Pulmonary artery endothelial cell (primary cell): ENCODE measurements around the gene DENND1B. TPM values are rescaled to one million over a fixed set of nuclear protein-coding genes. Genes with fewer than 3 reads are reported as not detected.

Experiments used
- DNase-seq: peaks from one replicate; pipeline ENCODE4 v3.0.0-alpha.2; 2011; ENCODE audit warnings: low read depth, low spot score
- total RNA-seq: library from RNA; depleted of rRNA; stranded (reverse); fragments of >200 nt; gene quantifications from 2 replicates; pipeline ENCODE4 v1.2.3, GENCODE V29; 2014

Gene DENND1B
- total RNA-seq, 1 donor from 2014 or later = 3.8 TPM

DNA sequence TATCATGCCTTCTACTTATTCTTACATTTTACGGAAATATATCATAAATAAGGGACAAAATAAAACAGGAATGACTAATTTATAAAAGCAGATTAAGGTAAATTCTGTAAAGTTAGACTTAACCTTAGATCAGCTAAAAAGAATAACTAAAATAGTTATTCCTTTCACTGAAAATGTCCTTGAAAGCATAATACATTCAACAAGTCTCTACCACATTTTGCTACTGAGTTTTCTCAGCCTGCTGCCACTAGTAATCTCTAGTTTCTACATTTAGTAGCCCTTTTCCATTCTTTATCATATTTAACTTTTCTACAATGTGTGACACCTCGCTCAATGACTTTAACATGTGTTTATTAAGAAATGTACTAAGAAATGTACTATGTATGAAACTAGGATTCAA is 89.0 kb downstream of the DENND1B start:
- DNase-seq = no peak

DNA sequence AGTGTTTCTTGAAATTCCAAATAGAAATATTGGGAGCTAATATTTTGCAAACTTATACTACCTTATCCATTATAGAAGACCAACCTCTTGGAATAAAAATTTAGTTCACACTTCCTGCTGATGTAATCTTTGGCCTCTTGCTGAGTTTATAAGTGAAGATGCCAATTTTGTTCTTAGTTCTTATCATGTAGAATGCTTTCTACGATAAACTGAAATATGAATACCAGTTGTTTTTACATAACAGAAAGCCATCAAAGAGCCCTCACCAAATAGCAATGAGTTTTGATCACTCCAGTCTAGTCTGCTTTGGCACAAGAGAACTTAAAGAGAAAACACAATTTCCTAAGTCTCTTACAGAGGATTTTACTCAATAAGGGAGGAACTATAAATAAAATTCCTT is 89.5 kb downstream of the DENND1B start:
- no peak for DNase-seq

- DNase-seq = no peak
Measured at GRCh38 chr1:197683895-197684553, 91.3 kb downstream of the DENND1B start.

- DNase-seq = no peak
Measured at GRCh38 chr1:197683280-197683679, 92.0 kb downstream of the DENND1B start.

- DNase-seq = no peak
Measured at GRCh38 chr1:197680311-197680710, 95.0 kb downstream of the DENND1B start.

GRCh38 chr1:197677752-197678295 is 97.5 kb downstream of the DENND1B start:
- DNase-seq = no peak

GRCh38 chr1:197677313-197677712 is 98.0 kb downstream of the DENND1B start:
- DNase-seq = no peak

DNA sequence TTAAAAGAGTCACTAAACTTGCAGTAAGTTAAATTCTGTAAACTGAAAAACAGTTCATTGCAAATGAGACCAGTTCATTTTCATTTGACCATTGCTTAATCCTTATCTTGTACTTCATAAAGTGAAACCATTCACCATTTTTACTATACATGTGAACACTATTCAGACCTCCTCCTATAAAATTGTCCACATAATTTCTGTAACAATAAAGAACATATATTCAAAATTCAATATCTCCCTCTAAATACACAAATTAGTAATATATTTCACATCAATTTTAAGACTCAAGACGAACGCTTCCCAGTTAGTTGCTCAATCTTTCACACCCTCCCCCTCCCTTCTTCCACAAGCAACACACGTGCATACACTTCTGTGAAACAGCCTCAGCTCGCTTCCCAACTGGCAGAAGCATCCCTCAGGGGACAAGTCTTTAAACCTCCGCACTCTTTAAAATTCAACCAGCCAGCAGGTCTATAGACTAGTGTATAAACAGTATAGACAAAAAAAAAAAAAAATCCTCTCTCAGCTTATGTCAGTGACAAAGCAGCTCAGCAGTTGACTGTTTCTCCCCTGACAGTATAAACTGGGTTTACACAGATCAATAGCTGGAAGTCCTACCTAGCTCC is 99.6 kb downstream of the DENND1B start:
- no peak for DNase-seq

DNA sequence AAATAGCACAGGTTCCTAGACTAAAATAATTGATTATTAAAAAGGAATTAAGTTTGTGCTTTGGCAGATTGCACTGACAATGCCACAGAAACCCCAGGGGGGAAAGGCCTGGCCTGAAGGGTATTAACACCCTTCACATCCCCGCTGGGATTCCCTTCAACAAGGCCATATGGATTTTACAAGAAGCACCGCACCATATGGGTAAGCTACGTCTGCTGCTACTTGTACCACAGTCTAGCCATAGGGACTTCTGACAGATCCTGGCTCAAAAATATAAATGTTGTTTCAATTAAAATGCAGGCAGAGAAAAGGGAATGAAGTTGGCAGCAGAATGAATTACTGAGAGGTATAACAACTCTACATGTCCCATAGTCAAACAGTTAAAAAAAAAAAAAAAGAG is 101.0 kb downstream of the DENND1B start:
- DNase-seq = no peak

- no peak for DNase-seq
Measured at GRCh38 chr1:197673292-197673691, 102.0 kb downstream of the DENND1B start.

DNA sequence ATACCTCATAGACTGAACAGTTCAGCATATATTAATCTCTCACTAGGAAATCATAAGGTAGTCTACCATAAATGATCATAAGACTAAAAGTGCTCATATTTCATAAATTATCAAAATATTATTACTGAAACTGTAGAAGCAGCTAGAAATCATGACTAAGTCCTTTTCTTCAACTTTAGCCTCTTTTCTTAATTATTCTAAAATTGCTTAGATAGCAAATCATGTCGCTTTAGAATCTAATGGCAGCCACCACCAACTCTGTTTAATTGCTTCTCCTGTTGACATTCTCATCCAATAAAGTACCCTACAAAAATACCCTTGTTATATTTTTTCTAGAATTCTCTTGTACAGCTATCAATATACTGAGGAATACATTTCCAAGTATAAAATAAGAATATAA is 102.9 kb downstream of the DENND1B start:
- DNase-seq = no peak

- no peak for DNase-seq
Measured at GRCh38 chr1:197671920-197672319, 103.4 kb downstream of the DENND1B start.

- DNase-seq = no peak
Measured at GRCh38 chr1:197671140-197671539, 104.1 kb downstream of the DENND1B start.

DNA sequence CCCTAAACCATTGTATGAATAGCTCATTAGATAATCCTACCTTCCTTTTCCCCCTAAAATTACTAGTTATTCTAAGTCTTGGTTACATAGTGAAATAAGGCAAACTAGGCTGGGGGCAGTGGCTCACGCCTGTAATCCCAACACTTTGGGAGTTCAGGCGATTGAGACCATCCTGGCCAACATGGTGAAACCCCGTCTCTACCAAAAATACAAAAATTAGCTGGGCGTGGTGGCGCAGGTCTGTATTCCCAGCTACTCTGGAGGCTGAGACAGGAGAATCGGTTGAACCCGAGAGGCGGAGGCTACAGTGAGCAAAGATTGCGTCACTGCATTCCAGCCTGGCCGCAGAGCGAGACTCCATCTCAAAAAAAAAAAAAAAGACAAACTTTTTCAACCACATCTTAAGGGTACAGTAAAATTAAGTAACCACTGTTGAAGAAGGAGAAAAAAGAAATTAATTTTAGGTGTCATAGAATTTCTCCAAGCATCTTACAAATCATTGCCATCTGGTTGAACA is 108.5 kb downstream of the DENND1B start:
- DNase-seq = no peak

DNA sequence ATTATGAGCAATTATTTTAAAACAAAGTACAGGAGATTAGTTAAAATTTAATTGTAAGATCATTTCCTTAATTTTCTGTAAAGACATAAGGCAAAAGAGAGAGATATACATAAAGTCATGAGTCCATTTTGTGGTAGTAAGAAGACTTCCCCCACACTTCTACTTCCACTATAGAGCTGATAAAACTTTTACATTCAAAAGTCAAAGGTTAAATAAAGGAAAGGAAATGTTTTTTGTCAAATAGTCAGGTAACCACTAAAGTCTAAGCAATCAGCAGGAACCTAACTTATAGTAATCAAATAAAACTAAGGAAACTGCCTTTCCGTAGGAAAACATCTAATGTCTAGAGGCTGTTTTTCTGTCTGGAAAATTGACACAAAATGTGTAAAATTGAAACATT is 110.9 kb downstream of the DENND1B start:
- no peak for DNase-seq

DNA sequence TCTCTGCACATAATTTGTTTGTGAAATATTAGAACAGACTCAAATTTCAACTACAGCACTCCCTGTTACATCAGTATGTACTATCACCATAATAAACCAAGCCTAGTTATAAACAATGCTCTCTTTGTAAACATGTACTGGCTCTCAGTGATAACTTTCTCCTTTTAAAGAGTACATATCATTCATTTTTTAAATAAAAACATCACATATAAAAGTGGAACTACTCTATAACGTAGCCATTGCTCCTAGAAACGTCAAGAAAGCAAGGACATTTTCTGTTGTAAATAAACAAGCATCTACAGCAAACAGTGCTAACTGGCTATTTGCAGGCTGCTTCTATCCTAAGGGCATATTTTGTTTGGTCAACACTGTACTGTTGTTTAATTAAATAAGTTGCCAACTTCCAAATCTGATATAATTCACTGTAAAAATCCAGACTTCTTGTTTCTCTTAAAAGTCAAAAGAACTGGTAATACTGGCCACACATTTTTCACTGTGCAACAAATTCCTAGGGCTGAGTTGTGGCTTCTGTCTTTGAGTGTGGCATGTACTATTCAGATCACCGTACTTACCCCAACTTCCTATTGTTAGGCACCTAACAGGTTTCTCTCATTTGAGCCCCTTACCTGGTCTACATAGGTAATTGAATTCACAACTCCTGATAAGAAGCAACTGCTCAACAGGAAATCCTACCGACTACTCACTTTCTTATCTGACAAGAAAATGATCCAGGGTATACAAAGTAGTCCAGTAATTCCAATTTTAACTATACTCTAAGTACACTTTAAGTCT is 111.9 kb downstream of the DENND1B start:
- DNase-seq = no peak

GRCh38 chr1:197660389-197660788 is 114.9 kb downstream of the DENND1B start:
- DNase-seq = no peak

- DNase-seq = no peak
Measured at GRCh38 chr1:197659171-197659570, 116.1 kb downstream of the DENND1B start.

DNA sequence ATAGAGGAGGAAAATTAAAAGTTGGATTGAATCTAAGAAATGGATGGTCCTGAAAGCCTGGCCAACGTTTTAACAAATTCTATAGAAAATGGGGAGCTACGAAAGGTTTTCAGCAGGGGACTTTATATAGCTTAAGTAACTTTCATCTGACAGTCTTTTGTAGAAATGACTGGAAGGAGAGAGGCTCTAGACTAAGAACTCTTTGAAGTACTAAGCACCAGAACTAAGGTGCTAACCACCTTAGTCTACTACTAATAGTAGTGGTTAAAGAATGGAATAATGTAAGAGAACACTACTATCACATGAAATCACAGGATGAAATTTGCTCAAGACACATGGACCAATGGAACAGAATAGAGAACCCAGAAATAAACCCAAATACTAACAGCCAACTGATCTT is 126.1 kb downstream of the DENND1B start:
- no peak for DNase-seq

- DNase-seq = no peak
Measured at GRCh38 chr1:197638316-197638715, 137.0 kb downstream of the DENND1B start.

DNA sequence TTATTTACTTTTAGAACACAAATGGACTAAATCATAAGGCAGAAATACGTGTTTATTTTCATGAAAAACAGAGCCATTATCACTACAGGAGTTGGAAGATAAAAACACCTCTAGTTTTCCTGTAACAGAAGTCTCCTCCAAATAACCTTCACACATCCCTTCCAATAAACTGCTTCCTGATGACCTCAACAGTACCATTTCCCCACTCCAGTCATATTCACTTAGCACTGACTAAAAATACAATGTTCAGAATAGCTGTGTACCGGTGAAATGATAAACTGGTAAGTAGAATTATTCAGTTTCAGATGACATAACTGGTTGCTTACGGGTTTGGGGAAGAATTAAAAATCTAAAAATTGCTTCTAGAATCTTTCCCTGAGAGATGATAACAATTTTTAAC is 137.9 kb downstream of the DENND1B start:
- no peak for DNase-seq

GRCh38 chr1:197633447-197634078 is 141.7 kb downstream of the DENND1B start:
- no peak for DNase-seq
